ENCODE results near the gene ZNF76. TPM values are rescaled to one million over a fixed set of nuclear protein-coding genes. Genes with fewer than 3 reads are reported as not detected.
A peak's percentile ranks its signal among the peaks of the same experiment; 100 is the strongest.

ZNF76 gene
- total and polyA plus RNA-seq, 9 of the 15 experiments (the other 6 are each of a cell fraction or from before 2014, with no cell fraction given): 1.2 to 17.8 (median 10.7) TPM

DNA sequence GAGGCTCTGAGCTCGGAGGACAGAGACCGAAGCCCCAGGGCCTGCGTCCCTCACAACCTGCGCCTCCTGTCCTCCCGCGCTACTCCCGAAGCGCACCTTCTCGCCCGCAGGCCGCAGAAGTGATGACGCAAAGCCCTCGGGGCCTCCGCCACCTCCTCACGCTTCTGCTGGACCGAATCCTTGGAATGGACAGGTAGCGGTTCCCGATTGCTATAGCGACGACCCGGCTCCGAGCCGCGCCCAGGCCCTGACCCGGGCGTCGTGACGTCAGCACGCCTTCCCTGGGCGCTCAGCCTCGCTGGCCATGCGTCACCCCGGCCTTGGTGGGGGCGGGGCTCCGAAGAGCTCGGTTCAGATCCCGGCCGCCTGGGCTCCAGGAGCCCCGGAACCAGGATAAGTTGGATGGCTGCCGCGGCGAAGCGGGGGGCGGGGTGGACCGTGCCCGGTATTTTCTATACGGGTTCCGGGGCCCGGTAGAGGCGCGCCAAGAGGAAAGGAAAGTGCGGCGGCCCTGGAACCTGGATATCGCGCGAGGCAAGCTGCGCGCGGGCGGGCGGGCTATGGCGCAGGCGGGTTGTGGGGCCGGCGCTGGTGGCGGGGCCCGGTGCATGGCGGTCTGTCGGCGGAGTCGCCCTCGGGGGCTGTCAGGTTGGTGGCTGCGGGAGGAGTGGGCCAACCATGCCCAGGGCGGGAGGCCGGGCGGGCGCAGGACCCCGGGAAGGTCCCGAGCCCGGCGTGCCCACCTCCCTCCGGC lies at the start of gene ZNF76 (continued):
- TF ChIP-seq ZNF766 (CRISPR knock-in tag; conservative IDR thresholded peaks at IDR 0.05) (peak; percentile 52; the same call in 1 of the 2 replicates), TEAD2 (tag; IDR thresholded peaks at IDR 0.05) (no peak), RBM17 (IDR thresholded peaks at IDR 0.05; ENCODE audit: borderline replicate concordance, low read depth, low read length) (no peak), HCFC1 (IDR thresholded peaks at IDR 0.05; ENCODE audit: low read depth, low read length) (peak; percentile 86), TRIM28 (IDR thresholded peaks at IDR 0.05) (no peak; the same call in 1 of the 2 replicates), RFX1 (IDR thresholded peaks at IDR 0.05) (peak; percentile 96), SMAD1 (IDR thresholded peaks at IDR 0.05; ENCODE audit: low read depth, low read length, partially characterized antibody) (peak; percentile 40), ZNF175 (CRISPR knock-in tag; IDR thresholded peaks at IDR 0.05; ENCODE audit: low read depth) (0 out of 2 replicates have a peak, but pooled peaks have one; percentile 71), GATAD2B (IDR thresholded peaks at IDR 0.05; ENCODE audit: borderline replicate concordance) (peak; percentile 95), FUS (optimal IDR thresholded peaks at IDR 0.05; ENCODE audit: low read depth, low read length) (peak; percentile 58), SP2 (IDR thresholded peaks at IDR 0.05; ENCODE audit: extremely low read depth, low read depth, low read length, poor library complexity, severe bottlenecking) (no peak), ZNF212 (CRISPR knock-in tag; IDR thresholded peaks at IDR 0.05) (no peak), ZNF253 (CRISPR knock-in tag; conservative IDR thresholded peaks at IDR 0.05) (no peak)
- TF ChIP-seq, protein P1, sequence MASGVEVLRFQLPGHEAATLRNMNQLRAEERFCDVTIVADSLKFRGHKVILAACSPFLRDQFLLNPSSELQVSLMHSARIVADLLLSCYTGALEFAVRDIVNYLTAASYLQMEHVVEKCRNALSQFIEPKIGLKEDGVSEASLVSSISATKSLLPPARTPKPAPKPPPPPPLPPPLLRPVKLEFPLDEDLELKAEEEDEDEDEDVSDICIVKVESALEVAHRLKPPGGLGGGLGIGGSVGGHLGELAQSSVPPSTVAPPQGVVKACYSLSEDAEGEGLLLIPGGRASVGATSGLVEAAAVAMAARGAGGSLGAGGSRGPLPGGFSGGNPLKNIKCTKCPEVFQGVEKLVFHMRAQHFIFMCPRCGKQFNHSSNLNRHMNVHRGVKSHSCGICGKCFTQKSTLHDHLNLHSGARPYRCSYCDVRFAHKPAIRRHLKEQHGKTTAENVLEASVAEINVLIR (CRISPR knock-in tag; IDR thresholded peaks at IDR 0.05): peak; percentile 93
- TF ChIP-seq, protein P2, sequence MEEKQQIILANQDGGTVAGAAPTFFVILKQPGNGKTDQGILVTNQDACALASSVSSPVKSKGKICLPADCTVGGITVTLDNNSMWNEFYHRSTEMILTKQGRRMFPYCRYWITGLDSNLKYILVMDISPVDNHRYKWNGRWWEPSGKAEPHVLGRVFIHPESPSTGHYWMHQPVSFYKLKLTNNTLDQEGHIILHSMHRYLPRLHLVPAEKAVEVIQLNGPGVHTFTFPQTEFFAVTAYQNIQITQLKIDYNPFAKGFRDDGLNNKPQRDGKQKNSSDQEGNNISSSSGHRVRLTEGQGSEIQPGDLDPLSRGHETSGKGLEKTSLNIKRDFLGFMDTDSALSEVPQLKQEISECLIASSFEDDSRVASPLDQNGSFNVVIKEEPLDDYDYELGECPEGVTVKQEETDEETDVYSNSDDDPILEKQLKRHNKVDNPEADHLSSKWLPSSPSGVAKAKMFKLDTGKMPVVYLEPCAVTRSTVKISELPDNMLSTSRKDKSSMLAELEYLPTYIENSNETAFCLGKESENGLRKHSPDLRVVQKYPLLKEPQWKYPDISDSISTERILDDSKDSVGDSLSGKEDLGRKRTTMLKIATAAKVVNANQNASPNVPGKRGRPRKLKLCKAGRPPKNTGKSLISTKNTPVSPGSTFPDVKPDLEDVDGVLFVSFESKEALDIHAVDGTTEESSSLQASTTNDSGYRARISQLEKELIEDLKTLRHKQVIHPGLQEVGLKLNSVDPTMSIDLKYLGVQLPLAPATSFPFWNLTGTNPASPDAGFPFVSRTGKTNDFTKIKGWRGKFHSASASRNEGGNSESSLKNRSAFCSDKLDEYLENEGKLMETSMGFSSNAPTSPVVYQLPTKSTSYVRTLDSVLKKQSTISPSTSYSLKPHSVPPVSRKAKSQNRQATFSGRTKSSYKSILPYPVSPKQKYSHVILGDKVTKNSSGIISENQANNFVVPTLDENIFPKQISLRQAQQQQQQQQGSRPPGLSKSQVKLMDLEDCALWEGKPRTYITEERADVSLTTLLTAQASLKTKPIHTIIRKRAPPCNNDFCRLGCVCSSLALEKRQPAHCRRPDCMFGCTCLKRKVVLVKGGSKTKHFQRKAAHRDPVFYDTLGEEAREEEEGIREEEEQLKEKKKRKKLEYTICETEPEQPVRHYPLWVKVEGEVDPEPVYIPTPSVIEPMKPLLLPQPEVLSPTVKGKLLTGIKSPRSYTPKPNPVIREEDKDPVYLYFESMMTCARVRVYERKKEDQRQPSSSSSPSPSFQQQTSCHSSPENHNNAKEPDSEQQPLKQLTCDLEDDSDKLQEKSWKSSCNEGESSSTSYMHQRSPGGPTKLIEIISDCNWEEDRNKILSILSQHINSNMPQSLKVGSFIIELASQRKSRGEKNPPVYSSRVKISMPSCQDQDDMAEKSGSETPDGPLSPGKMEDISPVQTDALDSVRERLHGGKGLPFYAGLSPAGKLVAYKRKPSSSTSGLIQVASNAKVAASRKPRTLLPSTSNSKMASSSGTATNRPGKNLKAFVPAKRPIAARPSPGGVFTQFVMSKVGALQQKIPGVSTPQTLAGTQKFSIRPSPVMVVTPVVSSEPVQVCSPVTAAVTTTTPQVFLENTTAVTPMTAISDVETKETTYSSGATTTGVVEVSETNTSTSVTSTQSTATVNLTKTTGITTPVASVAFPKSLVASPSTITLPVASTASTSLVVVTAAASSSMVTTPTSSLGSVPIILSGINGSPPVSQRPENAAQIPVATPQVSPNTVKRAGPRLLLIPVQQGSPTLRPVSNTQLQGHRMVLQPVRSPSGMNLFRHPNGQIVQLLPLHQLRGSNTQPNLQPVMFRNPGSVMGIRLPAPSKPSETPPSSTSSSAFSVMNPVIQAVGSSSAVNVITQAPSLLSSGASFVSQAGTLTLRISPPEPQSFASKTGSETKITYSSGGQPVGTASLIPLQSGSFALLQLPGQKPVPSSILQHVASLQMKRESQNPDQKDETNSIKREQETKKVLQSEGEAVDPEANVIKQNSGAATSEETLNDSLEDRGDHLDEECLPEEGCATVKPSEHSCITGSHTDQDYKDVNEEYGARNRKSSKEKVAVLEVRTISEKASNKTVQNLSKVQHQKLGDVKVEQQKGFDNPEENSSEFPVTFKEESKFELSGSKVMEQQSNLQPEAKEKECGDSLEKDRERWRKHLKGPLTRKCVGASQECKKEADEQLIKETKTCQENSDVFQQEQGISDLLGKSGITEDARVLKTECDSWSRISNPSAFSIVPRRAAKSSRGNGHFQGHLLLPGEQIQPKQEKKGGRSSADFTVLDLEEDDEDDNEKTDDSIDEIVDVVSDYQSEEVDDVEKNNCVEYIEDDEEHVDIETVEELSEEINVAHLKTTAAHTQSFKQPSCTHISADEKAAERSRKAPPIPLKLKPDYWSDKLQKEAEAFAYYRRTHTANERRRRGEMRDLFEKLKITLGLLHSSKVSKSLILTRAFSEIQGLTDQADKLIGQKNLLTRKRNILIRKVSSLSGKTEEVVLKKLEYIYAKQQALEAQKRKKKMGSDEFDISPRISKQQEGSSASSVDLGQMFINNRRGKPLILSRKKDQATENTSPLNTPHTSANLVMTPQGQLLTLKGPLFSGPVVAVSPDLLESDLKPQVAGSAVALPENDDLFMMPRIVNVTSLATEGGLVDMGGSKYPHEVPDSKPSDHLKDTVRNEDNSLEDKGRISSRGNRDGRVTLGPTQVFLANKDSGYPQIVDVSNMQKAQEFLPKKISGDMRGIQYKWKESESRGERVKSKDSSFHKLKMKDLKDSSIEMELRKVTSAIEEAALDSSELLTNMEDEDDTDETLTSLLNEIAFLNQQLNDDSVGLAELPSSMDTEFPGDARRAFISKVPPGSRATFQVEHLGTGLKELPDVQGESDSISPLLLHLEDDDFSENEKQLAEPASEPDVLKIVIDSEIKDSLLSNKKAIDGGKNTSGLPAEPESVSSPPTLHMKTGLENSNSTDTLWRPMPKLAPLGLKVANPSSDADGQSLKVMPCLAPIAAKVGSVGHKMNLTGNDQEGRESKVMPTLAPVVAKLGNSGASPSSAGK (IDR thresholded peaks at IDR 0.05): no peak

All from K562 (cell line).